Activated B cell treated with CpG ODN at 0.5 μM for 24 hours (primary cell): ENCODE measurements around the gene SVOP. TPM values are rescaled to one million over a fixed set of nuclear protein-coding genes. Genes with fewer than 3 reads are reported as not detected.

Experiments used
- ATAC-seq: fragments of 200-7000 bp; cut with Tn5 transposase; one replicate; pipeline ENCODE4 v1.10.0; 2021; ENCODE audit warnings: low read depth, mild to moderate bottlenecking, moderate library complexity
- CTCF ChIA-PET: fragments of 350-600 bp; sonication (Branson Sonifier 250); formaldehyde crosslinking; loops from one replicate; lab custom pipeline; 2021; ENCODE audit warnings: antibody characterized with exemption; lab: Charles Lee
- POLR2A ChIA-PET: fragments of 350-600 bp; sonication (Branson Sonifier 250); formaldehyde crosslinking; loops from one replicate; lab custom pipeline; 2021; ENCODE audit warnings: antibody characterized with exemption; lab: Charles Lee
- DNase-seq: peaks from one replicate; pipeline ENCODE4 v3.0.0; 2022
- H3K27ac Mint-ChIP-seq: one replicate; pipeline ENCODE4 v1.8.0; 2020; ENCODE audit warnings: mixed read lengths
- H3K27me3 Mint-ChIP-seq: one replicate; pipeline ENCODE4 v1.8.0; 2021; ENCODE audit warnings: mixed read lengths
- H3K36me3 Mint-ChIP-seq: one replicate; pipeline ENCODE4 v1.8.0; 2021; ENCODE audit warnings: low read depth, mixed read lengths
- H3K4me1 Mint-ChIP-seq: one replicate; pipeline ENCODE4 v1.8.0; 2021; ENCODE audit warnings: mixed read lengths
- H3K4me3 Mint-ChIP-seq: one replicate; pipeline ENCODE4 v1.8.0; 2020; ENCODE audit warnings: mild to moderate bottlenecking, mixed read lengths
- H3K9me3 Mint-ChIP-seq: one replicate; pipeline ENCODE4 v1.8.0; 2020; ENCODE audit warnings: mixed read lengths
- CTCF ChIP-seq: fragments of 200-600 bp; IDR thresholded peaks from one replicate; pipeline ENCODE4 v1.8.0; 2022; ENCODE audit warnings: antibody characterized with exemption, mild to moderate bottlenecking
- intact Hi-C: fragments of 100-400 bp; cut with micrococcal nuclease; formaldehyde crosslinking; loops from one replicate; pipeline ENCODE4 v1.15.1; 2024
- total RNA-seq: library from RNA; stranded (reverse); gene quantifications from 2 replicates; pipeline ENCODE4 v1.2.3, GENCODE V29; 2022

Gene SVOP
- total RNA-seq, 1 donor from 2014 or later: not detected

- CTCF ChIA-PET: no interaction called here
- POLR2A ChIA-PET: interaction anchor here (1.5 kb wide), 1 partner anchor 10 kb away, joined by 10 read pairs; no protein-coding TSS in a partner anchor
- peak; percentile 89 for ATAC-seq
- peaks cover 2% of the 10 kb centered on the region for H3K4me1 Mint-ChIP-seq
- intact Hi-C loops: no loop called here
- H3K36me3 Mint-ChIP-seq: no peaks in the 10 kb centered on the region
- H3K27ac Mint-ChIP-seq: no peak overlapping the region
- peaks cover 6% of the 10 kb centered on the region for H3K27me3 Mint-ChIP-seq
- DNase-seq: no peak
- no peak overlapping the region for H3K4me3 Mint-ChIP-seq
- no peak for TF ChIP-seq CTCF
- H3K9me3 Mint-ChIP-seq: no peaks in the 10 kb centered on the region
These were observed 81.3 kb downstream of the SVOP start for GRCh38 chr12:108939594-108939993.

GRCh38 chr12:108938247-108938924 is 82.5 kb downstream of the SVOP start:
- H3K27me3 Mint-ChIP-seq: peaks cover 4% of the 10 kb centered on the region
- peaks cover 2% of the 10 kb centered on the region for H3K4me1 Mint-ChIP-seq
- ATAC-seq (no peak), DNase-seq (no peak)
- no peaks in the 10 kb centered on the region for H3K9me3 Mint-ChIP-seq
- POLR2A ChIA-PET: interaction anchor here (1.5 kb wide), 1 partner anchor 8 kb away, joined by 10 read pairs; no protein-coding TSS in a partner anchor
- TF ChIP-seq CTCF: no peak
- no peak overlapping the region for H3K4me3 Mint-ChIP-seq
- intact Hi-C loops: no loop called here
- no peak overlapping the region for H3K27ac Mint-ChIP-seq
- H3K36me3 Mint-ChIP-seq: no peaks in the 10 kb centered on the region
- CTCF ChIA-PET: no interaction called here

DNA sequence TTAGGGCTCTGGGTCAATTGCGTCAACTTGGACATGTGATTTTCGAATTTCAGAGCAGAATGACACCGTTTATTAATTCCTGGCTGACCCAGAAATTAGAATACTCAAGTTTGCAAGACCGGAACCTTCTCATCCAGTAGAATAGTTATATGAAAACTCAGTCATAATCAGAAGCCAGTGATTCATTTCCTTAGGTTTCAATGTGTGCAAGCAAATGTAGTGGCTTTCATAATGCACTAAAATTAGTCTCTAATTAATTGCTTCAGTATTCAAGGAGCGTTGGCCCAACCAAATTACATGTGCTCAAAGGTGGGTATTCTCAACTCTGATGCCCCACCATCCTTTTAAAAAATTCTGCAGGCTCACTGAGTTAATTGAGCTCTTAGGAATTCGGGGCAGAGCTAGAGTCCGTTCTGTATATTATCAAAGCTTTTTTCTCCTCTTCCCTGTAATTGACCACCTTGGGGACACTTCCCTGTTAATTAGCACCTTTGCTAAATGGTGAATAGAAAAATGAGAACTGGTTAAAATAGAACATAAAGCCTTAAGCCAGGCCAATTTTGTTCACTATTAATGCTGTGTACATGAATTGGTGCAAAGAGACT is 85.6 kb downstream of the SVOP start:
- Mint-ChIP-seq H3K27ac (no peak overlapping the region), H3K4me3 (no peak overlapping the region), H3K27me3 (peaks cover 4% of the 10 kb centered on the region), H3K4me1 (peaks cover 11% of the 10 kb centered on the region), H3K9me3 (no peaks in the 10 kb centered on the region), H3K36me3 (no peaks in the 10 kb centered on the region)
- ATAC-seq (no peak), DNase-seq (no peak)
- CTCF ChIA-PET: no interaction called here
- POLR2A ChIA-PET: no interaction called here
- no peak for TF ChIP-seq CTCF
- intact Hi-C loops: no loop called here

- no peak overlapping the region for H3K27ac Mint-ChIP-seq
- POLR2A ChIA-PET: no interaction called here
These were observed 86.9 kb downstream of the SVOP start for GRCh38 chr12:108933949-108934348.

More at GRCh38 chr12:108933949-108934348, 86.9 kb downstream of the SVOP start:
- no peak for DNase-seq
- Mint-ChIP-seq H3K9me3 (no peaks in the 10 kb centered on the region), H3K4me3 (no peak overlapping the region), H3K27me3 (peaks cover 4% of the 10 kb centered on the region), H3K4me1 (peaks cover 18% of the 10 kb centered on the region), H3K36me3 (no peaks in the 10 kb centered on the region)
- CTCF ChIA-PET: no interaction called here
- TF ChIP-seq CTCF: no peak
- intact Hi-C loops: no loop called here
- ATAC-seq: no peak
